Dermis blood vessel endothelial cell (primary cell): Measurements from ENCODE around the gene IFIH1. TPM values are rescaled to one million over a fixed set of nuclear protein-coding genes. Genes with fewer than 3 reads are reported as not detected.

Experiments used
- total RNA-seq: library from RNA; depleted of rRNA; stranded (reverse); fragments of >200 nt; gene quantifications from 2 replicates; pipeline ENCODE4 v1.2.3, GENCODE V29; 2014

The IFIH1 gene
- total RNA-seq, 1 donor from 2014 or later: 18.7 TPM

Other genes with a start within 250 kb of the IFIH1 start
- gene DPP4, start 244.5 kb downstream of the IFIH1 start, total RNA-seq: 84.1 and 175 TPM in 2 replicates
- gene GCG, start 166.4 kb downstream of the IFIH1 start, total RNA-seq: not detected in 2 replicates
- gene FAP, start 75.2 kb downstream of the IFIH1 start, total RNA-seq: 1.8 and 6.6 TPM in 2 replicates
- gene GCA, start 25.4 kb upstream of the IFIH1 start, total RNA-seq: 12.9 and 14.8 TPM in 2 replicates